HCT116 (cell line): Measurements from ENCODE around the gene EHF. TPM values are rescaled to one million over a fixed set of nuclear protein-coding genes. Genes with fewer than 3 reads are reported as not detected.

Source experiments
- ATAC-seq: fragments of 200-7000 bp; cut with Tn5 transposase; 2 replicates; pipeline ENCODE4 v1.9.1; 2020; ENCODE audit warnings: mild to moderate bottlenecking, moderate library complexity
- BruUV-seq: library from RNA; stranded (reverse); fragments of 400-500 nt; replicated peaks from 2 replicates; lab custom pipeline; 2021; lab: Mats Ljungman, UMichigan
- CTCF ChIA-PET: fragments of 300-600 bp; sonication (Branson Sonifier 250); formaldehyde crosslinking; loops from one replicate; lab custom pipeline; 2021; ENCODE audit warnings: antibody characterized with exemption; lab: Charles Lee
- POLR2A ChIA-PET: fragments of 300-600, 350-600 bp; sonication (Branson Sonifier 250); formaldehyde crosslinking; loops from one replicate; lab custom pipeline; 2021; ENCODE audit warnings: antibody characterized with exemption; lab: Charles Lee
- RAD21 ChIA-PET, 2 experiments: fragments of 300-600 bp; sonication (Branson Sonifier 250); formaldehyde crosslinking; loops; one replicate each; lab custom pipeline; 2023; ENCODE audit warnings: low total read pairs in 2 of 2; ENCODE audit not compliant: uncharacterized antibody in 2 of 2, unreplicated experiment in 2 of 2, low non-redundant PET in 1 of 2; lab: Charles Lee
- DNase-seq: peaks from one replicate; pipeline ENCODE4 v3.0.0-alpha.2; 2010; ENCODE audit warnings: low read depth, low spot score
- H2AFZ ChIP-seq: fragments of 200-600 bp; shearing (Covaris generic), sonication (generic); 2 replicates; pipeline ENCODE4 v1.6.1; 2017; ENCODE audit warnings: low read depth, mixed run types, mixed read lengths, antibody characterized with exemption, low read length; ENCODE audit not compliant: poor library complexity, severe bottlenecking
- H3K27ac ChIP-seq: 2 replicates; pipeline ENCODE4 v1.5.1; 2012; ENCODE audit warnings: low read depth, low read length
- H3K27me3 ChIP-seq: fragments of 200-600 bp; sonication (generic); 2 replicates; pipeline ENCODE4 v1.6.1; 2016; ENCODE audit warnings: mixed run types, low read length, mixed read lengths; ENCODE audit not compliant: insufficient read depth
- H3K36me3 ChIP-seq, 2 experiments: fragments of 200-500 bp in 1 of 2; fragments of 200-600 bp in 1 of 2; sonication (Bioruptor generic) in 1 of 2; sonication (generic) in 1 of 2; 2 replicates each; pipeline versions ENCODE4 v1.5.1 to v1.6.1; 2014 to 2016; ENCODE audit warnings: low read length in 2 of 2, inconsistent platforms in 1 of 2, mixed read lengths in 1 of 2, mixed run types in 1 of 2; ENCODE audit not compliant: insufficient read depth in 2 of 2, control insufficient read depth in 1 of 2
- H3K4me1 ChIP-seq, 2 experiments: fragments of 200-600 bp in 1 of 2; sonication (generic) in 1 of 2; 2 replicates each; pipeline versions ENCODE4 v1.5.1 to v1.6.1; 2012 to 2017; ENCODE audit warnings: low read length in 2 of 2, inconsistent platforms in 1 of 2, mild to moderate bottlenecking in 1 of 2, mixed read lengths in 1 of 2, mixed run types in 1 of 2, moderate library complexity in 1 of 2; ENCODE audit not compliant: insufficient read depth in 2 of 2, control insufficient read depth in 1 of 2
- H3K4me2 ChIP-seq: fragments of 200-600 bp; sonication (generic); 2 replicates; pipeline ENCODE4 v1.6.1; 2017; ENCODE audit warnings: mixed run types, low read length, mixed read lengths
- H3K4me3 ChIP-seq, 2 experiments: fragments of 200-600 bp in 1 of 2; sonication (generic) in 1 of 2; replicated peaks in 1 of 2; 2 replicates each; pipeline ENCODE4 v1.5.1; 2011 to 2016; ENCODE audit warnings: low read length in 2 of 2, control low read depth in 1 of 2, low read depth in 1 of 2, mild to moderate bottlenecking in 1 of 2, mixed read lengths in 1 of 2, mixed run types in 1 of 2
- H3K79me2 ChIP-seq: fragments of 200-600 bp; sonication (generic); 2 replicates; pipeline ENCODE4 v1.6.1; 2017; ENCODE audit warnings: mild to moderate bottlenecking, mixed run types, low read length, moderate library complexity, mixed read lengths; ENCODE audit not compliant: insufficient read depth
- H3K9ac ChIP-seq: fragments of 200-600 bp; sonication (generic); 2 replicates; pipeline ENCODE4 v1.6.1; 2016; ENCODE audit warnings: low read length, mixed read lengths
- H3K9me2 ChIP-seq: fragments of 200-600 bp; sonication (generic), shearing (Covaris generic); 2 replicates; pipeline ENCODE4 v1.6.1; 2017; ENCODE audit warnings: mixed run types, mild to moderate bottlenecking, moderate library complexity; ENCODE audit not compliant: insufficient read depth
- H3K9me3 ChIP-seq, 2 experiments: fragments of 200-500 bp in 1 of 2; fragments of 200-600 bp in 1 of 2; sonication (Bioruptor generic) in 1 of 2; sonication (generic) in 1 of 2; 2 replicates each; pipeline ENCODE4 v1.6.1; 2014 to 2017; ENCODE audit warnings: low read length in 2 of 2, mixed read lengths in 2 of 2, inconsistent platforms in 1 of 2, low read depth in 1 of 2, mild to moderate bottlenecking in 1 of 2, mixed run types in 1 of 2, moderate library complexity in 1 of 2; ENCODE audit not compliant: control insufficient read depth in 1 of 2, insufficient read depth in 1 of 2
- H4K20me1 ChIP-seq: fragments of 200-600 bp; sonication (generic), shearing (Covaris generic); 2 replicates; pipeline ENCODE4 v1.6.1; 2017; ENCODE audit warnings: mixed run types, mild to moderate bottlenecking, moderate library complexity; ENCODE audit not compliant: insufficient read depth
- EGR1 ChIP-seq: IDR thresholded peaks from 2 replicates; pipeline ENCODE4 v1.6.1; 2012; ENCODE audit warnings: low read depth
- FOSL1 ChIP-seq: IDR thresholded peaks from 2 replicates; pipeline ENCODE4 v1.6.1; 2012; ENCODE audit warnings: low read depth
- RAD21 ChIP-seq: IDR thresholded peaks from 2 replicates; pipeline ENCODE4 v1.6.1; 2012; ENCODE audit warnings: low read depth, mild to moderate bottlenecking
- intact Hi-C: fragments of 100-400 bp; cut with micrococcal nuclease; formaldehyde crosslinking; loops from 2 replicates; pipeline ENCODE4 v1.10.0; 2022
- total RNA-seq: library from RNA; stranded (reverse); gene quantifications from one replicate; pipeline ENCODE4 v1.2.1, GENCODE V29; 2021; ENCODE audit not compliant: unreplicated experiment
- TF ChIP-seq, protein P1 (sequence below): IDR thresholded peaks from 2 replicates; pipeline ENCODE4 v1.6.1; 2012; ENCODE audit warnings: low read depth

EHF gene
- total RNA-seq, 1 experiment from 2014 or later, result 51.5 TPM

DNA sequence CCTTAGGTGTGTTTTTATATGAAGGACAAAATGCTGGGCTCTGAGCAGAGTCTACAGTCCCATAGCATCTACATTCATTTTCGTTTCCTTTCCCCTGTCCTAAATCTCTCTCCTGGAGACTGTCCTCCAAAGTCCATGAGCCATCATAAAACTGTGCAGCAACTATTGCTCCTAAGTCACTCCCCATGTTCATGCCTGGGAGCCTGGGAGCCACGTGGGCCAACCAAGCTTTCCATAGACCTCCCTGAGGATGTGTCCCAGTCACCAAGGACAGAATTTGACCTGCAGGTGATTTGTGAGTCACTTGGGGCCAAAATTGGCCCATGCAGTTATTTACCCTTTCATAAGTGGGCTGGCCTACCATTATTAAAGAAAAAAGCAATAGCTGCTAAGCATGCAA is 28.7 kb downstream of the EHF start:
- Histone ChIP-seq H3K4me3 (no peak overlapping the region), H3K27ac (peak overlapping the region; percentile 36), H3K9me2 (no peaks in the 10 kb centered on the region), H3K4me1 (peaks cover 33 to 95% of the 10 kb centered on the region in 2 experiments), H3K9me3 (no peaks in the 10 kb centered on the region), H4K20me1 (no peaks in the 10 kb centered on the region), H3K9ac (no peak overlapping the region), H3K79me2 (no peaks in the 10 kb centered on the region), H3K36me3 (peaks cover 0 to 33% of the 10 kb centered on the region in 2 experiments; a peak in 1 of 4 replicates), H3K27me3 (no peaks in the 10 kb centered on the region), H3K4me2 (peak overlapping the region; percentile 20), H2AFZ (no peak overlapping the region)
- intact Hi-C loops, result no loop called here
- no TSS peak for BruUV-seq
- POLR2A ChIA-PET, result interaction anchor here (0.7 to 1.3 kb wide), 3 partner anchors 9 to 35 kb away, joined by 3 to 4 read pairs (median 3); no protein-coding TSS in a partner anchor
- DNase-seq (no peak), ATAC-seq (no peak)
- CTCF ChIA-PET, result interaction anchor here (2.1 kb wide), 1 partner anchor 64 kb away, joined by 5 read pairs; no protein-coding TSS in a partner anchor
- RAD21 ChIA-PET, result no interaction called here
- TF ChIP-seq FOSL1, result no peak

DNA sequence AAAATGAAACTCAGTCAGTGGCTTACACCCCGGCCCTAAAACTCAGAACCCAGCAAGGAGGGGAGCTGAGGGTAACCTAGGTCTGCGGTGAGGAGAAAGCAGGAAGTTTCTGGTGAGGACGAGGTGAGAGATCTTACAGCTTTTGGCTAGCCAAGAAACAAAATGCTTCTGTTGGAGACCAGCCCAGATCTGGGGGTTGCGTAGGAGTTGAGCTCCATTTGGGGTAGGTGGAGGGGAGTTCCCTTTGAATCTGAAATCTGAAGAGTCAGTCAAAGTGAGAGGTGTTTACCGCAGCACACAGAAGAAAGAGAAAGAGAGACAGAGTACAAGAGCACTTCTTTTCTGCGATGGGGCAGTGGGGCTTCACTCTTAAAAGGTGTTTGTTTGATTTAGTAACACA is 29.6 kb downstream of the EHF start:
- DNase-seq (no peak), ATAC-seq (no peak)
- RAD21 ChIA-PET, result no interaction called here
- H3K27ac ChIP-seq, result peak overlapping the region; percentile 36
- H4K20me1 ChIP-seq, result no peaks in the 10 kb centered on the region
- no peak overlapping the region for H3K4me3 ChIP-seq
- CTCF ChIA-PET, result interaction anchor here (2.1 kb wide), 1 partner anchor 65 kb away, joined by 5 read pairs; no protein-coding TSS in a partner anchor
- intact Hi-C loops, result loop anchor here (10.0 kb wide), 1 partner anchor 244 kb away; no protein-coding TSS in a partner anchor
- H3K9me2 ChIP-seq, result no peaks in the 10 kb centered on the region
- H2AFZ ChIP-seq, result no peak overlapping the region
- POLR2A ChIA-PET, result interaction anchor here (0.7 to 1.3 kb wide), 3 partner anchors 9 to 34 kb away, joined by 3 to 4 read pairs (median 3); no protein-coding TSS in a partner anchor
- H3K9me3 ChIP-seq, result no peaks in the 10 kb centered on the region
- H3K79me2 ChIP-seq, result no peaks in the 10 kb centered on the region
- peaks cover 37 to 95% of the 10 kb centered on the region in 2 experiments for H3K4me1 ChIP-seq
- BruUV-seq, result no TSS peak
- peaks cover 0 to 33% of the 10 kb centered on the region in 2 experiments; a peak in 1 of 4 replicates for H3K36me3 ChIP-seq
- TF ChIP-seq RAD21 (0 out of 2 replicates have a peak, but pooled peaks have one; percentile 4), EGR1 (peak; percentile 63)
- TF ChIP-seq, protein P1, sequence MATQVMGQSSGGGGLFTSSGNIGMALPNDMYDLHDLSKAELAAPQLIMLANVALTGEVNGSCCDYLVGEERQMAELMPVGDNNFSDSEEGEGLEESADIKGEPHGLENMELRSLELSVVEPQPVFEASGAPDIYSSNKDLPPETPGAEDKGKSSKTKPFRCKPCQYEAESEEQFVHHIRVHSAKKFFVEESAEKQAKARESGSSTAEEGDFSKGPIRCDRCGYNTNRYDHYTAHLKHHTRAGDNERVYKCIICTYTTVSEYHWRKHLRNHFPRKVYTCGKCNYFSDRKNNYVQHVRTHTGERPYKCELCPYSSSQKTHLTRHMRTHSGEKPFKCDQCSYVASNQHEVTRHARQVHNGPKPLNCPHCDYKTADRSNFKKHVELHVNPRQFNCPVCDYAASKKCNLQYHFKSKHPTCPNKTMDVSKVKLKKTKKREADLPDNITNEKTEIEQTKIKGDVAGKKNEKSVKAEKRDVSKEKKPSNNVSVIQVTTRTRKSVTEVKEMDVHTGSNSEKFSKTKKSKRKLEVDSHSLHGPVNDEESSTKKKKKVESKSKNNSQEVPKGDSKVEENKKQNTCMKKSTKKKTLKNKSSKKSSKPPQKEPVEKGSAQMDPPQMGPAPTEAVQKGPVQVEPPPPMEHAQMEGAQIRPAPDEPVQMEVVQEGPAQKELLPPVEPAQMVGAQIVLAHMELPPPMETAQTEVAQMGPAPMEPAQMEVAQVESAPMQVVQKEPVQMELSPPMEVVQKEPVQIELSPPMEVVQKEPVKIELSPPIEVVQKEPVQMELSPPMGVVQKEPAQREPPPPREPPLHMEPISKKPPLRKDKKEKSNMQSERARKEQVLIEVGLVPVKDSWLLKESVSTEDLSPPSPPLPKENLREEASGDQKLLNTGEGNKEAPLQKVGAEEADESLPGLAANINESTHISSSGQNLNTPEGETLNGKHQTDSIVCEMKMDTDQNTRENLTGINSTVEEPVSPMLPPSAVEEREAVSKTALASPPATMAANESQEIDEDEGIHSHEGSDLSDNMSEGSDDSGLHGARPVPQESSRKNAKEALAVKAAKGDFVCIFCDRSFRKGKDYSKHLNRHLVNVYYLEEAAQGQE, result no peak
- H3K4me2 ChIP-seq, result no peak overlapping the region
- no peaks in the 10 kb centered on the region for H3K27me3 ChIP-seq
- no peak overlapping the region for H3K9ac ChIP-seq
